ENCODE measurements around the gene HS2ST1.

GRCh38 chr1:87053446-87053845 is 139.0 kb downstream of the HS2ST1 start:
- no peak for TF ChIP-seq CTCF (IDR thresholded peaks at IDR 0.05)
- no peak for TF ChIP-seq POLR2A (IDR thresholded peaks at IDR 0.05)

All from thyroid gland (tissue), 4 donors.